ENCODE data around the gene CD151.

CD151 gene

DNA sequence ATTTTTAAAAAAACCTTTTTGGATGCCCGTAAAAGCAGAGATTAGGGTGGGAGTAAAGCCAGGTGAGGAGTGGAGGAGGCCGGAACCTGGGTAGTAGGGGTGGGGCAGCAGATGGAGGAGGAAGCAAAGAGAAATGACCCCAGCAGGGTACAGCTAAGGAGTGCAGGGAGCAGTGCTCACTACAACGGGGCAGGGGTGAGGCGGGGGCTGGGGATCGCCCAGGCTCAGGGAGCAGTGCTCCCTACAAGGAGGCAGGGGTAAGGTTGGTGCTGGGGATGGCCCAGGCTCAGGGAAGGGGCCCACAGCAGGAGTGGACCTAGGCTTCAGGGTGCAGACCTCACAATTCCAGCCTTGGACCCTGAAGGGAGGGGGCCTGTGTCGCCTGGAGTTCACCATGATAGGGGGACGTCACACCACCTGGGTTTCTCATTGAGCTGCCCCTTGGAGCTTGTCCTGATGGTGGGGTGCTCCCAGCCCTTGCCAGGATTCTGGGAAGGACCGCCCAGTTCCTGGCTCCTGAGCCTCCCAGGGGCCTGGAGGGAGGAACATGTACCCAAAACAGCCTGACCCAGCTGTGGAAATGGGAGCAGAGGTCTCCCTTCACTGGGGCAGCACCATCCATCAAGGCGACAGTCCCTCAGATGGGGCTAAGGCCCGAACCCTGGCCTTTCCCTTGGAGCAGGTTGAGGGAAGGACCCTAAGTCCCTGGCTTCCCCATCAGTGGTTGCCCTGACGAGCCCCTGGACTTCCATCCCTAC, 16.9 kb upstream of the CD151 start:
- no peak for DNase-seq

DNA sequence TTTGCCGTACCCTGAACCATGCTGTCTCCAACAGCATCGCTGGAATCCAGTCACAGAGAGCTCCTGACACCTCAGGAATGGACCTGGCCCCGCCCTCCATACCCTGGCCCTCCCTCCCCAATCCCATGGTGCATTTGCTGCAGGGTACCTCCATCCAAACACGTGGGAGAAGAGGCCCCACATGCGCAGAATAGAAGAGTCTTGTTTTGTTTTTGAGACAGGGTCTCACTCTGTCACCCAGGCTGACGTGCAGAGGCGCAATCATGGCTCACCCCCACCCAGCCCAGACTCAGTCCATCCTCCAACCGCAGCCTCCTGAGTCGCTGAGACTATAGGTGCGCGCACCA, 16.3 kb upstream of the CD151 start:
- DNase-seq: no peak

DNA sequence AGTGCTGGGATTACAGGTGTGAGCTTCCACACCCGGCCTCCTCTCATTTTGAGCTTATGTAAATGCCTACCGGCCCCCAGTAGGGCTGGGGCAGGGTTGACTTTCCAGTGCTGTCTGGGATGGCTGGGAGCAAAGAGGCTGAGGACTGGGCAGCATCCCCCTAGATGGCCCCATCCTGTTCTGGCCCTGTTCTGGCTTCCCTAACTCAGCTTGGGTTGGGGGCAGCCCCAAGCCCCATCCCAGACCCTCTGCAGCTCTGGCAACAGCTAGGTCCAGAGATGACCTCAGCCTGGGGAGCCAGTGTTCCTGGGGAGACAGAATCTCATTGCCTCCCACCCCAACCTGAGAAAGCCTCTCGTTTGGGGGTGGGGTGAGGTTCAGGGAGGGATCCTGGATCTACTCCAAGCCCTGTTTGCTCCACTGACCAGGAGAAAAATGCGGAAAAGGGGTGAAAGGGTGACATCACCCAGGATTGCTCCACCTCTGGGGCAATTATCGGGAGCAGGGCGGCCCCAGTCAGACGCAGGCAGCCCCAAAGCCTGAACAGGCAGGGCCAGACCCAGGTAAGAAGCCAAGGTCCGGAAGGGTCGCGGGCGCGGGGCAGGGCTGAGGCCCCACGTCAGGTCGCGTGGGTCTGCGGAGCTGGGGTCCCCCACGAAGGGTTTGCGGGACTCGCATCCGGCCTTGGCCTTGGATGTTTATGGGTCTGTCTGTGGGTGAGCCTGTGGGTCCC, 14.2 kb upstream of the CD151 start, which contains the start of gene PNPLA2:
Gene PNPLA2, plus strand, starts transcription at position 519 of the 733 bp plus-strand sequence. CDS start 805 bp downstream, outside the sequence.
- no peak for DNase-seq

DNA sequence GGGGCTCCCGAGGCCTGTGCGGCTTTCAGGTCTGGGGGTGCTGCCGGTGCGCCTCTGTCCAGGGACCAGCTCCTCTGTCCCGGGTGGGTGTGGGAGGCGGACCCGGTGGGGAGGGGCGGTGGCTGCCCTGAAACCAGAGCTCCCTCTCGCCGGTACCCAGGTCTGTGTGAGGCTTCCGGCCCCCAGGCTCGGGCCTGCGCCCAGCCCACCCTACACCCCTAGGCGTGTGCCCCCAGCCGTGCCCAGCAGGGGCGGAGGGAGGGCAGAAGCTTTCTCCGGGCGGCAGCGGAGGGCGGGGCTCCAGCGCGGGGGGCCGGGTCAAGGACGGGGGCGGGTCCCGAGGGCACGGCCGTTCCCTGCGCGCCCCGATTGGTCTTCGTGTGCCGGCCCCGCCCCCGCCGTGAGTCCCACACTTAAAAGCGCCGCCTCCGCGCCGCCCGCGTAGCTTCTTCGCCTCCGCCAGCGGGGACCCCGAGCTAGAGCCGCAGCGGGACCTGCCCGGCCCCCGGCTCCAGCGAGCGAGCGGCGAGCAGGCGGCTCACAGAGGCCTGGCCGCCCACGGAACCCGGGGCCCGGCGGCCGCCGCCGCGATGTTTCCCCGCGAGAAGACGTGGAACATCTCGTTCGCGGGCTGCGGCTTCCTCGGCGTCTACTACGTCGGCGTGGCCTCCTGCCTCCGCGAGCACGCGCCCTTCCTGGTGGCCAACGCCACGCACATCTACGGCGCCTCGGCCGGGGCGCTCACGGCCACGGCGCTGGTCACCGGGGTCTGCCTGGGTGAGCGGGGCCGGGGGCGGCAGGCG, 13.4 kb upstream of the CD151 start:
- DNase-seq: peak; percentile 80 to 92

DNA sequence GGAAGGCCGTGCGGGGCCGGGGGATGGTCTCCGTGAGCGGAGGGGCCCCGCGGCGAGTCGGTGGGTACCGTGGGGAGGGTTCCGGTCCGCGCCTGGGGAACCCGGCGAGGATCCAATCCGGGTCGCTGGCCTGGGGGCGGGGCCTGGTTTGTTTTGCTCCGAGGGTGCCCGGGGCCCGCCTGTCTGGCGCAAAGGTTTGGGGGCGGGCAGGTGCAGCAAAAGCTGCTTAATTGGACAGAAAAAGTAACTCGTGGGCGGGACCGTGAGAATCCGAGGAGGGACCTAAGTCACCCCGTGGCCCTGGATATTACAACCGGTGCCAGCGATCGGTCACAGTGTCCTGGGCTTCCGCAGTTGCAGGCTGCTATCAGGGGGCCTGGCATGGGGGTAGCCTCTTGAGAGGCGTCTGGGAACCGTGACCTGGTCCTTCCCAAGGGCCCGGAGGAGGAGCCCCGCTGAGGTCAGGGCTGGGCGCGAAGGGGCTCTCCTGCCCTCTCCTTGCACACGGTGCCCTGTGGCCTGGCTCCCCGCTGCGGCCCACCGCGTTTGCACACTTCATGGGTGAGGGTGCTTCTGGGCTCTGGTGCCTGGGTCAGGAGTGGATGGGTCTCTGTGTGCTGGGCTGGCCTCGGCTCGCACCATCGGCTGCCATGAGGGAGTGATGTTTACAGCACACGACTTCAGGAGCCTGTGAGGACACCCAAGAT, 12.7 kb upstream of the CD151 start:
- DNase-seq: peak; percentile 64 to 69

DNA sequence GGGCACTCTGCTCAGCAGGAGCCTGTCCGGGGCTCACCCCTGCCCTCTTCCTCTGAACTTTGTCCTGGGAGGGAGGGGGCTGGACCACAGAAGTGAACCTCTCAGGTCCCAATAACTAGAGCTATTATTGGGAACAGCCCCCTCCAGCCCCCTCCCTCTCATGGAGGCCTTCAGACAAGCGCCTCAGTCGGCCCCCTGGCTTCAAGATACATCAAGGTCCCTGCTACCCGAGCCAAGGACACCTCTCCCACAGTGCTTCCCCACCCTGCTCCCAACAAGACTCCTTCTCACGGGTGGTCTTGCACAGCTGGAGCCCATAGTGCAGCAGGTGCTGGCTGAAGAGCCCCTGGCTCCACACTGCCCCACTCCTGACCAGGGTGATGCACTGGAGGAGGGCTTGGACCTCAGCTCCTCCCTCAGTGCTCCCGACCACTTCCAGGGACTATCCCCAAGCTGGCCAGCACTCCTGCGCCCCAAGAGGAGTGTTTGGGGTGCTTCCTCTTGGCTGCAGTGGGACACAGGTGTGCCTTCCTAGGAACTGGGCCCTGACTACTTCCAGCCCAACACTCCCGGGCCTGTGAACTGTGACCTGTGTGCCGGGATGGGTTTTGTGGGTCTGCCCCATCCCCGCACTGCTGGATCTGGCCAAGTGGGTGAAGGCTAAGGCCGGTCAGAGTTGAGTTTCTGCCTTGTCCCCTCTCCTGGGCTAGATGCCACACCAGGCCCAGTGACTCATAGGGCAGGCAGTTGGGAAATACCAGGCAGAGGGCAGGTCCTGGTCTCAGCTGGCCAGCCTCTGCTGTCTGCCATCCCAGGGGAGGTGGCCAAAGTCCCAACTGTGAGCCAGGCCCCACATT, 11.9 kb upstream of the CD151 start:
- peak; percentile 70 to 75 for DNase-seq

DNA sequence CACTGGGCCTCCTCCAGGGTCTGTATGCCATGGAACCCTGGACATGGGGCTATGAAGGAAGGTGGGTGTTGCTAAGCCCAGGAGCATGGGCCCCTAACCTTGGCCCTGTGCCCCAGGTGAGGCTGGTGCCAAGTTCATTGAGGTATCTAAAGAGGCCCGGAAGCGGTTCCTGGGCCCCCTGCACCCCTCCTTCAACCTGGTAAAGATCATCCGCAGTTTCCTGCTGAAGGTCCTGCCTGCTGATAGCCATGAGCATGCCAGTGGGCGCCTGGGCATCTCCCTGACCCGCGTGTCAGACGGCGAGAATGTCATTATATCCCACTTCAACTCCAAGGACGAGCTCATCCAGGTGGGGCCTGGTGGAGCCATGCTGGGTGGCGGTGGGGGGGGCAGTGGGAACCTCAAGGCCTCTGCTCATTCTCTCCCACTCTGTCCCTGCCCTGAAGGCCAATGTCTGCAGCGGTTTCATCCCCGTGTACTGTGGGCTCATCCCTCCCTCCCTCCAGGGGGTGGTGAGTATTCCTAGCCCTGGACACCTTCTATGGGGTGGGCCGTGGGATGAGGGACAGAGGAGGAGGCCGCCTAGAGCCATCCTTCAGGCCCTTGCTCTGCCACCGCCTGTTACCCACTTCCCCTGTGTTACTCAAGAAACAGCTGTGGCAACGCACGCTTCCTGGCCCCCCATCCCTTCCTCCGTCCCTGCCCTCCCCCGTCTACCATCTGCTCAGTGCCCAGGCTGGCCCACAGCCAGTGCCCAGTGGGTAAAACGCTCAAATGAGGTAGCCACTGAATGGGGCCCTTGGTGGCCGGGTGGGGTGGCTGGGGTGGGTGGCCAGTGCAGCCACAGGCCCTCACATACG, 11.0 kb upstream of the CD151 start:
- DNase-seq: peak in 1 of 2 donors; percentile 34

DNA sequence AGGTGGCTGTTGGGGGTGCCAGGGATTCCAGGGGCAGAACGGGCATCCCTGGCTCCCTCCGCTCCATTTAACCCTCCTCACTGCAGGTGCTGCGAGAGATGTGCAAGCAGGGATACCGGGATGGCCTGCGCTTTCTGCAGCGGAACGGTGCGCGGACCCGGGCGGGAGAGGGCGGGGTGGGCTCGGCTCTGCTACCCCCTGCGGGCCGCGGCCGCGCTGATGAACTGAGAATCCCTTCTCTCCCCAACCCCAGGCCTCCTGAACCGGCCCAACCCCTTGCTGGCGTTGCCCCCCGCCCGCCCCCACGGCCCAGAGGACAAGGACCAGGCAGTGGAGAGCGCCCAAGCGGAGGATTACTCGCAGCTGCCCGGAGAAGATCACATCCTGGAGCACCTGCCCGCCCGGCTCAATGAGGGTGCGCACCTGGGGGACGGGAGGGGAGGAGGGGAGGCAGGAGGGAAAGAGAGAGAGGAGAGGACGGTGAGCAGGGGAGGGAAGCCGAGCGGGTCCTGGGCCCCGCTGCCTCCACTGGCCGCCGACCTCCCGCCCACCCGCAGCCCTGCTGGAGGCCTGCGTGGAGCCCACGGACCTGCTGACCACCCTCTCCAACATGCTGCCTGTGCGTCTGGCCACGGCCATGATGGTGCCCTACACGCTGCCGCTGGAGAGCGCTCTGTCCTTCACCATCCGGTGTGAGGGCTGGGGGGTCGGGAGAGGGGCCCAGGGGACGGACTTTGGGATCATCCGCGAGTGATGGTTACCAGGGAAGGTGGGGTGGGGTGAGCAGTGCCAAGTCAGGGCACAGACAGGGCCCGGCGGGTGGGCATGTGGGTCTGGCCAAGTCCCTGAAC, 9.1 kb upstream of the CD151 start:
- no peak for DNase-seq

DNA sequence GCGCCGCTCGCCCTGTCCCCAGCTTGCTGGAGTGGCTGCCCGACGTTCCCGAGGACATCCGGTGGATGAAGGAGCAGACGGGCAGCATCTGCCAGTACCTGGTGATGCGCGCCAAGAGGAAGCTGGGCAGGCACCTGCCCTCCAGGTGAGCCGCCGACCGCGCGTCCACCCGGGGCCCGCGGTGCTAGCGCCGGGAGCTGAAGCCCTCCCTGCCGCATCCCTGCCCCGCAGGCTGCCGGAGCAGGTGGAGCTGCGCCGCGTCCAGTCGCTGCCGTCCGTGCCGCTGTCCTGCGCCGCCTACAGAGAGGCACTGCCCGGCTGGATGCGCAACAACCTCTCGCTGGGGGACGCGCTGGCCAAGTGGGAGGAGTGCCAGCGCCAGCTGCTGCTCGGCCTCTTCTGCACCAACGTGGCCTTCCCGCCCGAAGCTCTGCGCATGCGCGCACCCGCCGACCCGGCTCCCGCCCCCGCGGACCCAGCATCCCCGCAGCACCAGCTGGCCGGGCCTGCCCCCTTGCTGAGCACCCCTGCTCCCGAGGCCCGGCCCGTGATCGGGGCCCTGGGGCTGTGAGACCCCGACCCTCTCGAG, 8.4 kb upstream of the CD151 start:
- no peak for DNase-seq

DNA sequence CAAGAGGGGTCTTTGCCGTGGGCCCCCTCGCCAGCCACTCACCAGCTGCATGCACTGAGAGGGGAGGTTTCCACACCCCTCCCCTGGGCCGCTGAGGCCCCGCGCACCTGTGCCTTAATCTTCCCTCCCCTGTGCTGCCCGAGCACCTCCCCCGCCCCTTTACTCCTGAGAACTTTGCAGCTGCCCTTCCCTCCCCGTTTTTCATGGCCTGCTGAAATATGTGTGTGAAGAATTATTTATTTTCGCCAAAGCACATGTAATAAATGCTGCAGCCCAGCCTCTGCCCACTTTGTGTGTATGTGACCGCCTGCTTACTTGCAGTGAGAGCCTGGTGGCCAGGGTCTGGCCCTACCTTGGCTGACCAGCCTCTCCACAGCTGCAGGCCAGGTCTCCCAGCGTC, 7.8 kb upstream of the CD151 start:
- no peak for DNase-seq

DNA sequence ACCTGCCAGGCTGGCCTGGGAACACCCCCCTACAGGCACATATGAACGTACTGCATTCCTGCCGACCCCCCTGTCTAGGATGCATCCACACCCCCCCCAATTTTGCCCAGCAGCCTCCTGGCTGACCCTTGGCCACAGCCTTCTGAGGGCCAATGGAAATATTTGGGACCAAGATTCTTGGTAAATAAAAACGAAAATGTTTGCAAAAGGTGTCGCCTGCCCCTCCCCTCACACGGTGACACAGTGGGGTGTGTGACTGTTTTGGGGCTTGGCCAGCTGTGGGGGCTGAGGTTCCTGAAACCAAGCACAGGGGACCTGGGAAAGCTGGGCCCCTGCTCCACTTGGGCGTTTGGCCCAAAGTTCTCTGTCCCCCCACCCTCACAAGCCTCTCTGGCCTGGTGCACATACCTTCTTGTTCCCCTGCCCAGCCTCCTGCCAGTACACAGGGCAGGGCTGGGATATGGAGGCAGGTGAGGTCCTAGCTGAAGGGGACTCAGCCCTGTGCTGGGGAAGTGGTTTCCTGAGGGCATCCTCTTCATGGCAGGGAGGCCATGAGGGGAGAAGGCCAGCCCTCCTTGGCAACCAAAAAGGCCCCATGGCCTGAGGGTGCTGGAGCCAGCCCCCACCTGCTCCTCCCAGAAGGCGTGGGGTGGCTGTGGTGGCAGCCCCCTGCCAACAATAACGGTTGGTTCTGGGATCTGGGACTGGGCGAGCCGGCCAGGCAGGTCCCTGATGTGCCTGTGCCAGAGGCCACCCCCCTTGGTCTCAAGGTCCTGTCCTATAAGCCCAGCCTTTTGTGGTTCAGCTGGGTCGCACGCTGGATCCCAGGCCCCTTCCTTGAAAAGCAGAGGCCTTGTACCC, 7.2 kb upstream of the CD151 start:
- no peak for DNase-seq

DNA sequence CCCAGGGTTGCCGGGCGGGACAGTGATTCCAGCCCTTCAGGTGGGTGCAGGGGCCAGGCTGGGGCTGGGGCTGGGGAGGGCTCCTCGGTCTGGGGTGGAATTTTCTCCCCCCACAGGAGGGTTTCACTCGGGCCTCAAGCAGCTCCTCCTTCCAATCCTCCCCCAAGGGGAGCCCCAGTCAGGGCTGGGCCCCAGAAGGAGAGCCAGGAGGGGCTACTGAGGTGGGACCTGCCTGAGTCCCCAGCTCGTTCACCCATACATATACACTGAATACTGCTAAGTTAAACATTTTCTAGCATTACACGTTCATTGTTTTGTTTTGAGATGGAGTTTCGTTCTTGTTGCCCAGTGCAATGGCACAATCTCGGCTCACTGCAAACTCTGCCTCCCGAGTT, 6.5 kb upstream of the CD151 start:
- no peak for DNase-seq

DNA sequence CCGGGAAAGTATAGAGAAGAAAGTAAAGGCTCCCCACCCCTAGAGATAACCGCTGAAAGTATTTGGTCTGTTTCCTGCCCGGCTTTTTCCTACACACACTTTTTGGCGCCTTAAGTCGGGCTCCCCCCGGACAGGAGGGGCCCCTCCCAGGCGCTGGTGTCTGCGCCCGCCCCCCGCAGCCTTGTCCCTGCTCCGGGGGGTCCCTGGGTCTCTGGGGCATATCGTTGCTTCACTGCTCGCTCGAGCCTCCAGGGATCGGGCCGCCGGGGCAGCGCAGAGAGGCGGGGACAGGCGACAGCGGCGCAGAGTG, 6.0 kb upstream of the CD151 start:
- no peak for DNase-seq

DNA sequence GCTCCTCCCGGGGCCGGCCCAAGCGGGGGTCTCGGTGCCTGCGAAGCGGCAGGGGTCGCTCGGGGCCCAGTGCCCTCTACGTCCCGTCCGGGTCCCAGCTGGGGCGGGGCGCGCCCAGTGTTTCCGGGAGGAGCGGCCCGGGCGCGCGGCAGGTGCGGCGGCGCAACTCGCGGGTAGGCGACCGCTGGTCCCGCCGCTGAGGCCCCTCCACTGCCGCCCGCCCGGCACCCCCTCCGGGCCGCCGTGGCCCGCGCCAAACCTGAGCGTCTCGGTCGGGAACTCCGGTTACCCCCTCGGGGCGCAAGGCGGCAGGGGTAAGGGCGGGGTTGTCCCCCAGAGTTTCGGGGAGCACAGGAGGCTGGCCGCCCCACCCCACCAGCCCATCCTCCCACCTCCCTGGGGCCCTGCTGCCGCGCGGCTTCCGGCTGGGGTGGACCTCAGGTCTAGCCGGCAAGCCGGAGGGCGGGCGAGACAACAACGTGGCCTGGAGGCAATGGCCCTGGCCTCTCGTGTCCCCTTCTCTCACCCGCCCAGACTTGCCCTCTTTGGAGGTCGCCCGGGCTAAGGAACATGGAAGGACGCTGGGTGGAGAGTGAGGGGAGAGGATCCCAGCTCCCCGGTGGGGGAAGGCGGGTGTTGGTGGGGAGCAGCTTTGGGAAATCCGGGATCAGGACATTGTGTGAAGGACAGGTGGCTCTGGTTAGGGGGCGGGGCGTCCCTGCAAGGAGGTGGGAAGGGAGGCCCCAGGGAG, 5.4 kb upstream of the CD151 start:
- DNase-seq: no peak

DNA sequence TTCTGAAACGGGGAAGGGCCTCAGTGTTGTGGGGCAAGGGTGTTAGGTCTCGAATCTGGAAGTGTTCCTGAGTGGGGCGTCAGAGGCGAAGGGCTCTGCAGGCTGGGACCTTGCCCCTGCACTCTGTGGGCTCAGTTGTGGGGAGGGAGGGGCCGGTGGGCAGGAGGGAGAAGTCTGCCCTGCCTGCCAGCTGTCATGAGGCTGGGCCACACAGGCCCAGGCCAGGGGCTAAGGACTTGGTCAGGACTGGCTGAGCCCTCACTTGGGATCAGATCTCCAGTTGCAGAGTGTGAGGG, 4.9 kb upstream of the CD151 start, which contains the start of gene CRACR2B:
Gene CRACR2B, plus strand, starts transcription at position 23 of the 296 bp plus-strand sequence. CDS start 689 bp downstream, outside the sequence.
- DNase-seq: no peak

DNA sequence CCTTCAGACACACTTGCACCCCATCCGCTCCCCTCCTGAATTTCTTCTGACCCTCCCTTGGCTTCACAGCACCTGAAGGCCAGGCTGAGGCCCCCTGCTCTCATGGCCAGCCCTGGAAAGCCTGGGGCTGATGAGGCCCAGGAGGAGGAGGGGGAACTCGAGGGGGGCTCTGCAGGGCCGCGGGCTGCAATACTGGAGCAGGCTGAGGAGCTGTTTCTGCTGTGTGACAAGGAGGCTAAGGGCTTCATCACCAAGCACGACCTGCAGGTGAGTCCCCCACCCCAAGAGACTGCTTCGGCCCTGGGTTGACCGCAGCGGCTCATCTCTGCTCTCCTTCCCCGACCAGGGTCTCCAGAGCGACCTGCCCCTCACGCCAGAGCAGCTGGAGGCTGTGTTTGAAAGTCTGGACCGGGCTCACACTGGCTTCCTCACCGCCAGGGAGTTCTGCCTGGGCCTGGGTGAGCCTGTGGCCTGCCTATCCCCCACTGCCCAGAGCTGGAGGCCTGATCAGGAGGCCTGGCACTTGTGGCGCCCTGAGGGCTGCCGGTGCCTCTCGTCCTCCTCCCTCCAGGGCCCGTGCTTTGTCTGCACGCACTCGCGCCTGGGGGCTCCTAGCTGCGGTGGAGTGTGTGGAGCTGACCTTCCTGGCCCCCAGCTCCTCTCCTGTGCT, 4.1 kb upstream of the CD151 start:
- no peak for DNase-seq

DNA sequence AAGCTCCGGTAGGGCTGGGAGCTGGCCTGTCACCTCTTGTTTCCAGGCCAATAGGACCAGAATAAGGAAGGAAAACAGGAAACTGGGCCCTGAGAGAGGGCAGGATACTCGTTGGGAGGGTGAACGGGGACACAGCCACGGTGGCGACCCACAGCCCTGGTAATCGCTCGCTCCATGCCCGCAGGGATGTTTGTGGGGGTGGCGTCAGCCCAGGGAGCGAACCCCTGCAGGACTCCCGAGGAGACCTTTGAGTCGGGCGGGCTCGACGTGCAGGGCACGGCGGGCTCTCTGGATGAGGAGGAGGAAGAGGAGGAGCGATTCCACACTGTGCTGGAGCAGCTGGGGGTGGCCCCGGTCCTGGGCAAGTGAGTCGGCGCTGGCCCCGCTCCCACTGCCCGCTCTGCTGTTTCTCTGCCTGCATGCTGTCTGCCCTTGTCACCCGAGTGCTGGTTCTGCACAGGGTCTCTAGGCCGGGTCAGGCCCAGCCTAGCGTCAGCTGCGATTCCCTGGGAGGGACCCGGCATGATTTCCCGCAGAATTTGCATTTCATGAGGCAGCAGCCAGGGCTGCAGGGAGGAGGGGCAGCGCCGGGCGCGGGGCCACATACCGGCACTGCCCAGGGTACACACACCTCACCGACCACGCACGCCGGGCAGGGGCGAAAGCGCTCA, 3.4 kb upstream of the CD151 start:
- DNase-seq: no peak
